ENCODE data around the gene PTGES.
"Not testable (repeated sequence)": the region's sequence is repeated elsewhere in the genome, so short reads cannot be mapped to it uniquely, and the experiment has no call there.

Gene PTGES

DNA sequence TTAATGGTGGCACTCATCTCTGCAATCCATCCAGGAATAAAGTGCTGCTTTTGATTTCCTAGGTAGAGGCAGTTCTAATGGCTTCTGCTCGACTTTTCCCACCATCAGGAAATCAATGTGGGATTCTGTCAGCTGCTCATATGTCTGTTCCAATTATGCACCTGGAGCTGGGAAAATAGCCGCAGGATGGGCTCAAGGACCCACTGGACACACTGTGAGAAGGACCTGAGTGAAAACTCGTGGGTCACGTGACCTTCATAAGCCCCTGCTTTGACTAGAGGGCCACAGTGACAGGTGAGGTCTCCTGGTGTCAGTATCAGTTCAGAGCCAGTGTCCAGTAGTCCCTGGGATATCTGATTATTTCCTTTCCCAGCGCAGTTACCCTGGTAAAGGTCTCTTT is 17.9 kb upstream of the PTGES start:
- no peak for DNase-seq (ENCODE audit: low spot score)

GRCh38 chr9:129769669-129770068 is 16.8 kb upstream of the PTGES start:
- DNase-seq (ENCODE audit: low spot score) = no peak

DNA sequence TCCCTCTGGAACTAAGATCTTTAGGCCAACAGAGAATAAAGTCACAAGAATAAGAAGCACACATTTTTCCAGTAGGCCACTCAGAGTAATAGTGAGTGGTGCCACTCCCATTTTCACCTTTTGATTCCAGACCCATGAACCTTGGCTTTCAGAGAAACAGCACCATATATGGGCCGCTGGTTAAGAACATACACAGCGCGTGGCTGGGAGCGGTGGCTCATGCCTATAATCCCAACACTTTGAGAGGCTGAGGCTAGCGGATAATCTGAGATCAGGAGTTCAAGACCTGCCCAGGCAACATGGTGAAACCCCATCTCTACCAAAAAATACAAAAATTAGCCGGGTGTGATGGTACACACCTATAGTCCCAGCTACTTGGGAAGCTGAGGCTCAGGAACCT is 15.6 kb upstream of the PTGES start:
- no peak for DNase-seq (ENCODE audit: low spot score)

DNA sequence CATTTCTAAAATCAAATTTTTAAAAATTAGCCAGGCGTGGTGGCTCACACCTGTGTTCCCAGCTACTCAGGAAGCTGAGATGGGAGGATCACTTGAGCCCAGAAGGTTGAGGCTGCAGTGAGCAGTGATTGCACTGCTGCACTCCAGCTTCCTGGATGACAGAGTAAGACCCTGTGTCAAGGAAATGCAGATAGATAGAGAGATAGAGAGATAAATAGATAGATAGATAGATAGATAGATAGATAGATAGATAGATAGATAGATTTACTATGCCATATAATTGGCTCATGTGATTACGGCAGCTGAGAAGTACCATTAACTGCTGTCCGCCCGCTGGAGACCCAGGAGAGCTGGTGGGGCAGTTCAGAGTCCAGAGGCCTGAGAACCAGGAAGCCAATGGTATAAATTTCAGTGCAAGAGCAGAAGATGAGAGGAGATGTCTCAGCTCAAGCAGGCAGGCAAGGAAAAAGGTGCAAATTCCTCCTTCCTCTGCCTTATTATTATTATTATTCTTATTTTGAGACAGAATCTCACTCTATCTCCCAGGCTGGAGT is 13.0 kb upstream of the PTGES start:
- no peak for DNase-seq (ENCODE audit: low spot score)

GRCh38 chr9:129762985-129763926 is 10.4 kb upstream of the PTGES start:
- DNase-seq (ENCODE audit: low spot score) = no peak

DNA sequence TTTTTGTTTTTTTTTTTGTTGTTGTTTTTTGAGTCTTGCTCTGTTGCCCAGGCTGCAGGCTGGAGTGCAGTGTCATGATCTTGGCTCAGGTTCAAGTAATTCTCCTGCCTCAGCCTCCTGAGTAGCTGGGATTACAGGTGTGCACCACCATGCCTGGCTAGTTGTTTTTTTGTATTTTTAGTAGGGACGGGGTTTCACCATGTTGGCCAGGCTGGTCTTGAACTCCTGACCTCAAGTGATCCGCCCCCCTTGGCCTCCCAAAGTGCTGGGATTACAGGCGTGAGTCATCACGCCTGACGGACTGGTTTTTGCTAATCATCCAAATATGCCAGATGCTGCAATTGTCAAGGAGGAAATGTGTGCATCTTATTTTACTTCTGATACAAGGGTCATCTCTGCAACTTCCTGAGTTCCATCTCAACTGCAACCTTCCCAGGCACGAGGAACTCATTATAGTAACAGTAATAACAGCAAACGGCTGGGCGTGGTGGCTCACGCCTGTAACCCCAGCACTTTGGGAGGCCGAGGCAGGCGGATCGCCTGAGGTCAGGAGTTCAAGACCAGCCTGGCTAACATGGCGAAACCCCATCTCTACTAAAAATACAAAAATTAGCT is 9.6 kb upstream of the PTGES start:
- DNase-seq (ENCODE audit: low spot score) = peak; percentile 57

GRCh38 chr9:129761901-129762369 is 9.1 kb upstream of the PTGES start:
- peak; percentile 39 for DNase-seq (ENCODE audit: low spot score)

GRCh38 chr9:129761293-129761900 is 8.6 kb upstream of the PTGES start:
- peak; percentile 68 for DNase-seq (ENCODE audit: low spot score)

GRCh38 chr9:129760784-129761183 is 7.9 kb upstream of the PTGES start:
- not testable (repeated sequence) for DNase-seq (ENCODE audit: low spot score)

GRCh38 chr9:129759804-129760502 is 7.1 kb upstream of the PTGES start:
- no peak for DNase-seq (ENCODE audit: low spot score)

DNA sequence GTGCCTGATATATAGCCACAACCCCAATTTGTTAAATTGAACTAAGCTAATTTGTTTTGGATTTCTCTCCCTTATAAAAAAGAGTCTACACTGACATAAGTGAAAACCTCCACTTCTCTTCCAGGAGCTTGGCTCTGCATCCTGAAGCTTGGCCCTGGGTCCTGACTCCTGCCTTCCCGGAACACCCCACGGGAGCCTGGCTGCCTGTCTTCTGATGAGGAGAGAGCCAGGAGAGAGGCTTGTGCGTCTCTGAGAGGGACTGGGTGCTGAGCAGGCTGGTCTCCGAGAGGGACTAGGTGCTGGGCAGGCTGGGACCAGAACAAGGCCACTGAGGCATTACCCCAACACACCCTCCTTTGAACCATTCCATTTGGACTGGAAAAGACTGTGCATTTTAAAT is 6.5 kb upstream of the PTGES start:
- no peak for DNase-seq (ENCODE audit: low spot score)

- DNase-seq (ENCODE audit: low spot score) = no peak
These were observed 4.2 kb upstream of the PTGES start for GRCh38 chr9:129757045-129757444.

DNA sequence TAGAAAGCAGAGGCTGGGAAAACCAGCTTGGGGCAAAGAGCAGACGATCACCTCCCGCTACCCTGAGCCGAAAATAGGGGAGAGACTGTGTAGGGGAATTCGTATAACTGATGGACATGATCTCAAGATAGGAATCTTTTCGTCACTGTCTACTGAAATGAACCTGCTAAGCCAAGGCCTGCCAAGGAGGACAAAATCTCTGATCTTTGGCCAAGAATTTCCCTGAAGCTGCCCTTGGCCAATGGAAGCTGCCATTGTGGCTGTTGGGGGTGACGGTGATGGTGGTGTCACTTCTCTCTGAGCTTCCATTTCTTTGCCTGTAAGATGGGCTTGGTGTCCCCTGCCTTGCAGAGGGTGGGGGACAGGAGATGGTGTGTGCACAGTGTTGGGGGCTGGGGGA is 3.3 kb upstream of the PTGES start:
- DNase-seq (ENCODE audit: low spot score) = no peak

- DNase-seq (ENCODE audit: low spot score) = no peak
These were observed 2.3 kb upstream of the PTGES start for GRCh38 chr9:129755151-129755550.

DNA sequence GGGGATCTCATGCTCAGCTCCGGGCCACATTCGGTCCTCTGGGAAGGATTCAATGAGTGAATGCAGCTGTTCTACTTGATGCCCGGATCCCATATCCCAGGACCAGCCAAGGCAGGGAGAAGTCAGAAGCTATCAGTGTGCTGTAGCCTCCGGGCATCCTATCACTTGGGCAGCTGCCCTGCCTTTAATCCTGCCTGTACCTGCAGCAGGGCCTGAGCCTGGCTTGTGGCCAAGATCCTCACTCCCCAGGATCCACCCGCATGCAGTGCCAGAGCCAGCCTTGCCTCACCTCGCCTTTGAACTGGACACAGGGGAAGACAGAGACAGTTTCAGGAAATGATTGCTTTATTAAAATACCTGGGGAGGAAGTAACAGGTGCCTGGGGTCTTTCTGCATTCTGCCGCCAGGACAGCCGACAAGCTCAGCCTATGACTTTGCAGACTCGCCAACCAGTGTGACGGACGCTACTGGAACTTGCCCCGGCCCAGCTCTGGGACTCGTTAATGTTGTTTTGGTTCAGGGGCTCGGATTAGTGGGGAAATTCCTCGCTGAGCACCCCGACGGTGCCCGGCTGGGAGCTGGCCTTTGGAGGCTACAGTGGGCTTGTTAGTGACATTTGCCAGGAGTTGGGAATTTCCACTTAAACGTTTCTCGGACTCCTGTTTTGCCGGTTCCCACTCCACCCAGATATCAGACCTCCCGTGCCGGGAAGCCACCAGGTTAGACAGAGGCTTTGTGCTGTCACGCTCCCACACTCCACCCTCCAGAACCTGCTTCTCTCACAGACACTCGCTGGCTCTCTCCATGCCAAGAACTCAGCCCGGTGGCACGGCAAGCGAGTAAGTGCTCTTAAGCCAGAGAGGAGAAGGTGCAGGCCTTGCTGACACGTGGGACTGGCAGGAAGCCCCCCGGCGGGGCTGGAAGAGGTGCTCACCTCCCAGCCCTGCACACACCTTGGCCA is 721 bp downstream of the PTGES start:
- no peak for DNase-seq (ENCODE audit: low spot score)

GRCh38 chr9:129750013-129750638 is 2.7 kb downstream of the PTGES start:
- DNase-seq (ENCODE audit: low spot score) = no peak

GRCh38 chr9:129749575-129749974 is 3.3 kb downstream of the PTGES start:
- no peak for DNase-seq (ENCODE audit: low spot score)

- not testable (repeated sequence) for DNase-seq (ENCODE audit: low spot score)
These were observed 3.8 kb downstream of the PTGES start for GRCh38 chr9:129749052-129749451.

GRCh38 chr9:129748249-129748648 is 4.6 kb downstream of the PTGES start:
- DNase-seq (ENCODE audit: low spot score) = no peak

DNA sequence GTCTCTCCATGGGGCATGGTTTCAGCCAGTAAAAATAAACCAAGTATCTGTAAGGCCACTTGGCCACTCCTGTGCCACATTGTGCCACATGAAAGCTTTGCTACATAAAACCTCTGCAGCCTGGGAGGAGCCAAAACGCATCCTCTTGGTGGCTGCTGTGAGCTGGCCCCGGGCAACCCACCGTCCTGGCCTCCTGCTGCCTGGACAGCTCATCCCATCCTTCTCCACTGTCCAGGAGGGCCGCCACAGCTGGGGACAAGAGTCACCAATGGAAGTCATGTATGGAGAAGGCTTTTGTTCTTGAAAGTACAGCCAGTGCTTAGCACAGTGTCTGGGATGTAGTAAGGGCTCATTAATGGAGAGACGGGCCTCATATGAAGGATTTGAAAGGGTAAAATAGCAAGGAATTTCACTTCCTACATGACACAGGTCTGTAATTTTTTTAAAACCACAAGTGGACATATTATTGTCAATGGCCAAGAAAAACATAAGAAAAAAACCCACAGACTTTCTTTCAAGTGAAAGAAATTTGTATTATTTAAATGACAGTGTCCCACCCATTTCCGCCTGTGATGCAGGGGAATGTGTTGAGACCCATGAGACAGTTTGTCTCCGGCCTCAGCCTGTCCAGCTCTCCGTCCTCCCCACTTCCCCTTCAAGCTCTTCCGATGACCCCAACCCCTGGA is 6.6 kb downstream of the PTGES start:
- DNase-seq (ENCODE audit: low spot score) = no peak
